Measurements from ENCODE around the gene SPOCD1.

SPOCD1 gene

DNA sequence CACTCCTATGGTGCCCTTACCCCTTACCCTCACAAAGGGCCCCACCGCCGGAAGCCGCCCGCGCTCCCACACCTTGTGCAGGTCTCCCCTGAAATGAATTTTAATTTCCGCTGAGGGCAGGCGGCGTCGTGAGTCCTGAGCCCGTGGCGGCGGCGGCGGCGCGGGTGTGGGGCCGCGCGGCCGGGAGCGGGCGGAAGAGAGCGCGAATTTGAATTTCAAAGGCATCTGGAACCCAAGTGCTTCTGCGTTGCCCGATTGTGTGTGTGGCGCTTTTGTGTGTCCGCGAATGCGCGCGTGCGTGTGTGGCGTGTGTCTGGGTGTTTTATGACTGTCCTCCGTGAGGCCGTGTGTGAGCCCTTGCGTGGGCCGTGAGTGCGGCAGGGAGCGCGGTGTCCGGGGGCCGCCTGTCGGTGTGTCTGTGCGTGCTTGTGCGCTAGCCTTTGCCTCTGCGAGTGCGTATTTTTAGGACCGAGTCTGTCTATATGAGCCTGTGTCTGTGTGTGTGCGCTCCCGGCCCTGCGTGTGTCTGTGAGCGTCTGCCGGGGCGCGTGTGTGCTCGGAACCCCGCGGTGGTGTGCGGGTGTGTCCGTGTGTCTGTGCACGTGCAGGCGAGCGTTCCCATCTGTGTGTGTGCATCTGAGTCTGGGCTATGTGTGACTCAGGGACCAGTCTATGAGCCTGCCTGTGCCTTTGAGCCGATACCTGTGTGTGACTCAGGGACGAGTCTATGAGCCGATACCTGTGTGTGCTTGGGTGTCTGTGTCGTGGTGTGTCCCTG is 43.7 kb downstream of the SPOCD1 start:
- DNase-seq (ENCODE audit: low read depth), result peak; percentile 27

DNA sequence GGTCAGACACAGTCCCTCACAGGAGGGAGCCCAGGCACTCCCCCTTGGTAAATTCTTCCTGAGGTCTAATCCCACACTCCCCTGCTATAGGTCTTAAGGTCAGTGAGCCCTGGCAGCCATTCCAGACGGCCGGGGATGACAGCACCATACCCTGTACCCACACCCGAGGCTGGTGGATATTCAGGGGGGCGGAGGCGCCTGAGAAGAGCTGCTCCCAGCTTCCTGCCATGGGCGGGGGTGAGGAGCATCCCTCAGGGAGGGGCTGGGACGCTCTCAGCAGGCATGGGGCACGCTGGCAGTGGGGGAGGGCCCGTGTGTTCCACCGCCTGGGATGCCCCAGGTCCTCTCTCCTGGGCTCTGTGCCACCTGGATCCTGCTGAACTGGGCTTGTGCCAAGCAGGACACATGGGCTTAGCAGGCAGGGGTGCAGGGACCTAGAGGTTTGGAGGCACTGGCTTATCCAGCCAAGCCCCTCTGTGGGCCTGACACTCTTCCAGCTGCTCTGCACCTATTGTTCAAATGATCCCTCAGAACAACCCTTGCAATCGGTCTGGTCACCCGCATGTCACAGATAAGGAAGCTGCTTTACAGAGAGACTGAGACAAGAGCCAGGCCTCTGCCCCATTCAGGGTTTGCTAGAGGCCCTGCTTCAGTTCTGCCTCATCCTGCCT is 46.0 kb downstream of the SPOCD1 start:
- no peak for DNase-seq (ENCODE audit: low read depth)

DNA sequence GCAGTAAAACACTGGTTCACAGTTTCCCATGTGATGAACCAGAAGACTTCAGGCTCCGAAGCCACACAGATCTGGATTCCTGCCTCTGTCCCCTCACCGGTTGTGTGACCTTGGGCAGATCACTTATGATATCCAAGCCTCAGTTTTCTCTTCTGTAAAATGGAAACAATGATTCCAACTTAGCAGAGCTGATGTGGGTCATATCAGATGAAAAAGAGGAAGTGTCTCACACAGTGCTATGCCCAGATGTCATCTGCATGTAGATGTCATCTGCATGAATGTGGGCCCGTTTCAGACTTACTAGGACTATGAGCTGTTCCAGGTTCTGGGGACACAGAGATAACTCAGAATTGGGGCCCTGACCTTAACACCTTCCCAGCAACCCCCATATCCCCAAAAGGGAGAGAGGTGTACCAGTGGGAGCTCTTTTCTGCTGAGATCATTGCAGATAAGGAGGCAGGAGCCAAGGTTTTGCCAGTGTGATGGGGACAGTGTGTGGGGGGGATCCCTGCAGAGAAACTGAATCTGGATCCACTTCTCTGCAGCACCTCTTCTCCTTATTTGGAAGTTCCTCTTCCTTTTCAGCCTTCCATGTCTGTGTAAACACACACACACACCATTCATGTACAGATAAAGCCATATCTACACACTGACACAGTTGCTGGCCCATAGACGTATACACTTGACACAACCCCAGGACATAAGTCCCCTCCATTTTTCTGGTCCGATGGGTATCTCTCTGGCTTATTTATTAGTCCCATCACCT is 46.7 kb downstream of the SPOCD1 start:
- no peak for DNase-seq (ENCODE audit: low read depth)

DNA sequence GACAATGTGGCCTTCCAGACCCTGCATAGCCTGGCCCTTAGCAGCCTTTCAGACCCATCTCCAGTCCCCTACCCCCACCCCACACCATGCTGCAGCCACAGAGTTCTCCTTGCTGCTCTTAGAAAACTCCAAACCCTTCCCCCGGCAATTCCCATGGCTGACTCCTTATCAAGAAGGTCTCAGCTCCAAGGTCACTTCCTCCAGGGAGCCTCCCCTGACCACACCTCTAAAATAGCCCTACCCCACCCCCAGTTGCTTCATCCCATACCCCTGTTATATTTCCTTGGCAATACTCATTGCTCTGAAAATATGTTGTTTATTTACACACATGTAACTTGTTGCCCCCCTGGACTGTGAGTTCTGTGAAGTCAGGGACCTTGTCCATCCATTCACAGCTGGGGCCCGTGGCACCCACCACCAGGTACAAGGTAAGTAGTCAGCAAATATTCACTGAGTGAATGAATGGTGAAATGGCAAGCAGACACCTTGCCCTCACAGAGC is 47.4 kb downstream of the SPOCD1 start:
- DNase-seq (ENCODE audit: low read depth), result no peak

DNA sequence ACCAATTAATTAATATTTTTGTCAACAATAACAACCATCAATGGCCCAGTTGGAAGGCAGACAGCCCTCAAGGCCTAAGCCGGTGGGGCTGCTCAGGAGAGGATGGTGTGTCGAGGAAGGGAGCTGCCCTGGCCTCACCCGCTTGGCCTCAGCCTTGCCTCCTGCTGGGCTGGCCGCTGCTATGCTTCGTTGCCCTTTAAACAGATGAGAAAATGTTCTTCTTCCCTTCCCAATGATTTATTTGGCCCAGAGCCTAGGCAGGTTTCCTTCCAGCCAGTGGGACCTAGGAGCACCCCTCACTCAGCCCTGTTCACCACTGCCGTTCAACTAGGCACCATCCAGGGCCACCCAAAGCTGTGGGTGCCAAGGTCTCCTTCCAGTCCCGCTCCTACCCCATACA is 48.6 kb downstream of the SPOCD1 start:
- DNase-seq (ENCODE audit: low read depth), result no peak

DNA sequence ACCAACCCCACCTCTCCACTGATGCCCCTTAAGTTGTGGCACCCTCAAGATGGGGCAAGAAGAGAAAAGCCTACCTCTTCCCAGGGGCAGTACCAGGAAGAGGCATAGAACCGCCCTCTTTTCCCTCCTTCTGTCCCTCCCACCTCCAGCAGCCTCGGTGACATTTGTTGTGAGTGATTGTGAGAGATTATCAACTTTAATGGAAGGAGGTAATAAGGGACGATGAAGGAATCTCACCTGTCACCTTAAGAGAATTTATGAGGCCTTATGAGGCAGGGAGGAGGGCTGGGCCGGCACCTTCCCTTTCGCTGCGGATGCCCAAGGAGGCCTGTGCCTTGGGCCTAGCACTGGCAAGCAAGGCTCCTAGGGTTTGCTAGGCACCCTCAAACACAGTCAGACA is 50.3 kb downstream of the SPOCD1 start:
- DNase-seq (ENCODE audit: low read depth), result no peak

DNA sequence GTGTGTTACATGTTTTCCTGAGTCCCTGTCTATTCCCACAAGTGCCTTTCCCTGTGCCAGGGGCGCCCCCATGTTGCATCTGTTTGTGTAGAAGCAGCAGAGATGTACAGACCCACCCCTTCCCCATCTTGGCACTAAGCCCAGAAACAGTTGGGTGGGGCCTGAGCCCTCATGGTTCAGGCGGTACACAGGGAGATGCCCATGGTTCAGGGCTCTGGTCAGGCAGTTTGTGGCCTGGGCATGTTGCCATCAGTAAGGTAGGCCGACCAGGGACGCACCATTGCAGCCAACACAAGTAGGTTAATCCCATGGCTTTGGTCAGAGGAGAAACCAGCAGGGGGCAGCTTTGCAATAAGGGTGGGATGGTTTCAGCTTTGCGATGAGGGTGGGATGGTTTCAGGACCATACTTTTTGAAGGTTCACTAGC is 50.8 kb downstream of the SPOCD1 start:
- no peak for DNase-seq (ENCODE audit: low read depth)

DNA sequence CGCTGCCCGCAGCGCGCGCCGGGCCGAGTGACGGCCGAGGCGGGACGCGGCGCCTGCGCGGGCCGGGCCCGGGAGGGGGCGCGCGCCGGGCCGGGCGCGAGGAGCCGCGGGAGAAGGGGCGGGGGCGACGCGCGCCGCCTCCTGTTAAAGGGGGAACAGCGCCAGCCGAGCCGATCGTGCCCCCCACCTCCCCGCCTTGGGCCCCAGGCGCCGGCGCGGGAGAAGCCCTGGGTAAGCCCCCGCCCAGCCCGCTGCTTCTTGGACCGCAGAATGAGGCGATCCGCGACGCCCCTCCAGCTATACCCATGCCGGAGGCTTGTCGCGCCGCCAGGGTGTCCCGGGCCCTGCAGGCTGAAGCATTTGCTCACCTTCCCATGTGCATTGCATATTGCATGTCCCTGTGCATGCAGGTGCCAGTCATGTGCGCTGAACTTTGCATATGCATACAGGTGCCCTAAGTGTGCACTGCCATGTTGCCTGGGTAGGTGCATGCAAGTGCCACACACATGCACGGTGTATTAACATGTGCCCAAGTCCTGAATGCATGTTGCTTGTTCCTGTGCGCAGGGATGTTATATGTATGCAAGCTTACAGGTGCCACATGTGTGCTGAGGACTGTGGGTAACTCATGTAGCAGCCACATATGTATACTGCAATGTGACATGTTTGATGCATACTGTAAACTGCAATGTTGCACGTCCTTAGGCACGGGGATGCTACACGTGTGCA is 51.3 kb downstream of the SPOCD1 start, which contains the start of gene ADGRB2:
Gene ADGRB2, minus strand, starts transcription at position 29 of the 729 bp plus-strand sequence. CDS start 7,119 bp downstream, outside the sequence.
- DNase-seq (ENCODE audit: low read depth), result no peak

DNA sequence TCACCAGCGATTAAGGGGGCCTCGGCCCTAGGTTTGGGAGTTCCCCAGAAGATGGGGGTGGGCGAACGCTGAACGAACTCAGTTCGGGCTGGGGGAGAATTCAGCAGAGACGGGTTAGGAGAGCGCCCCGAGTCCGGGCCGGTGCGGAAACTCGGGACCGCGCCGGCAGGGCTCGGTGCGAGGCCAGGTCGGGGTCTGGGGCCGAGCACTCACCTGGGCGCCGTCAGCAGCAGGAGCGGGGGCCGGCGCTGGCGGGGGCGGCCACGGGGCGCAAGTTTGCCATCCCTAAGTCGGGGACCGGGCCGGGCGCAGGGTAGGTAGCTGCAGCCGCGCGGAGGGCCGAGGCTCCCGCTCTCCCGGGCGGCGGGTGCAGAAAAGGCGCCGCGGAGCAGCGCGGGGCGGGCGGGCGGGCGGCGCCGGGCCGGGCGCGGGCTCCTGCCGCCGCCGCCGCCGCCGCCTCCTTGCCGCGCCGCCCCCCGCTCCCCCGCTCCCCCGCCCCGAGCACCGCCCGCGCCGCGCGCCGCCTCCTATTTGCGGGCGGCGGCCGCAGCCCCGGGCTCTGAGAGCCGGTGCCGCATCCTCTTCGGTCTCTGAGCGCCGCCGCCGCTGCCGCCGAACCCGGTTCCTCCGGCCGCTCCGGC is 52.0 kb downstream of the SPOCD1 start:
- no peak for DNase-seq (ENCODE audit: low read depth)

DNA sequence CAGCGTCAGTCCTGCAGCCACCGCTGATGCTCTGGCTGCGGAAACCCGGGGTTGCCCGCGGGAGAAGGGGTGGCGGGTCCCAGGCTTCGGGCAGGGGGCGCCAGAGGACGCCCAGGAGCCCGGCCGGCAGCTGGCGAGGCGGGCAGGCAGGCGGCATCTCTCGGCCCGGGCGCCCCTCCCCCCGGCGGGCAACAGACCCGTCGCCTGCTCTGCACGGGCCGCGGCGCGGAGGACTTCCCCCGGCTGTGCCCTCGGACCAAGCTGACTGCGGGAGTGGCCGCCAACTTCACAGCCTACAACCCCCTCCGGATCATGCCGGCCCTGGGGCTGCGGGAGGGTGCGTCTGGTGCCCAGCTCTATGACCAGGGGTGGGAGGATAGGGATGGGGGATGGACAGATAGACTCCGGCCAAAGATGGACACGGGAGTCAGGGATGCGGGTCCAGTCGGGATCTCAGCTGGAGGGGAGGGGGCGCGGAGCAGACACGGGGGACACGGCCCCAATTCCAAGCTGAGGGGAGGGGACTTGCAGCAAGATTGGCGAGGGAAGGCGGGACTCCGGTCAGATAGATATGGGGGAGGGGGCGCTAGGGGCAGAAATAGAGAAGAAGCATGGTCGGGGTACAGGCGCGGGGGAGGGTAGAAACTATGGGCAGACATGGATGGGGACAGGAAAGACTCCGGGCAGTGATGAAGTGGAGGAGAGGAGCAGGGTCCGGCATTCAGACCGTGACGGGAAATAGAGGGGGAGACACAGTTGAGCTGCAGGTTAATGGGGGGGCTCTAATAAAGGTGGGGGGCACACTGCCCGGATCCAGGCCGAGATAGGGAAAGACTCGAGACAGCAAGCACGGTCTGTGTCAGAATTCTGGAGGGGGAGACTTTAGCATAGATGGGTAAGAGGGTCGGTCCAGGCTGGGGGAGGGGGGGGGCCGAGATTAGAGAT is 52.8 kb downstream of the SPOCD1 start:
- peak; percentile 45 for DNase-seq (ENCODE audit: low read depth)

DNA sequence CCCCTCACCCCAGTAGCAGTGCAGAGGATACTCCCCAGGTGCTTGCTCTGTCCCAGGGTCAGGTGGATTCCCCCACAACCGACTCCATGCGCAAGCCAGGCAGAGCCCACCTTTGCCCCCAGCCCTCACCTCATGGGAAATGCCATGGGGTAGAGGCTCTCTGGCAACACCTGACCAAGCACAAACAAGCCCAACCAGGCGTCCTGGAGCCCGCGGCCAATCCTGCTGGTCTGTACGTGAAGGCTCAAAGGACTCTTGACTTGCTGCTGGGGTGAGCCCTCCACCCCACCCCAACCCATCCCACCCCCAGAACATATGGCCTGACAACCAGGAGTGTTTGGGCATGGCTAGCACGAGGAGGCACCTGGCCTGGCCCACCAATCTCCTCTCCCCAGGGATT is 53.5 kb downstream of the SPOCD1 start:
- DNase-seq (ENCODE audit: low read depth), result no peak

DNA sequence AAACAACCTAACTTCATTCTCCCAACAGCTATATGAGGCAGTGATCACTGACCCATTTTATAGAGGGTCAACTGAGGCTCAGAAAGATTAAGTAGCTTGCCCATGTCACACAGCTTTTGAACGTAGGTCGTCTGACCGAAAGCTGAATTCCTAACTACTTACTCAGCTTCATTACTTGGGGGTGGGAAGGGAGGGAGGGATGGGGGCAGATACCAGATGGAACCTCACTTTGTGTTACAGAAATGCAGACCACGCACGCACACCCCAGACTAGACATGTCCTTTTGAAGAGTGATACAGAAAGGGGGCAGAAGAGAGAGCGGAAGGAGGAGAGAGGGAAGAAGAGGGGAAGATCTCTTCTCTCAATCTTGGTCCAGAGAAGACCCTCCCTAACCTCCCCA is 53.9 kb downstream of the SPOCD1 start:
- no peak for DNase-seq (ENCODE audit: low read depth)

DNA sequence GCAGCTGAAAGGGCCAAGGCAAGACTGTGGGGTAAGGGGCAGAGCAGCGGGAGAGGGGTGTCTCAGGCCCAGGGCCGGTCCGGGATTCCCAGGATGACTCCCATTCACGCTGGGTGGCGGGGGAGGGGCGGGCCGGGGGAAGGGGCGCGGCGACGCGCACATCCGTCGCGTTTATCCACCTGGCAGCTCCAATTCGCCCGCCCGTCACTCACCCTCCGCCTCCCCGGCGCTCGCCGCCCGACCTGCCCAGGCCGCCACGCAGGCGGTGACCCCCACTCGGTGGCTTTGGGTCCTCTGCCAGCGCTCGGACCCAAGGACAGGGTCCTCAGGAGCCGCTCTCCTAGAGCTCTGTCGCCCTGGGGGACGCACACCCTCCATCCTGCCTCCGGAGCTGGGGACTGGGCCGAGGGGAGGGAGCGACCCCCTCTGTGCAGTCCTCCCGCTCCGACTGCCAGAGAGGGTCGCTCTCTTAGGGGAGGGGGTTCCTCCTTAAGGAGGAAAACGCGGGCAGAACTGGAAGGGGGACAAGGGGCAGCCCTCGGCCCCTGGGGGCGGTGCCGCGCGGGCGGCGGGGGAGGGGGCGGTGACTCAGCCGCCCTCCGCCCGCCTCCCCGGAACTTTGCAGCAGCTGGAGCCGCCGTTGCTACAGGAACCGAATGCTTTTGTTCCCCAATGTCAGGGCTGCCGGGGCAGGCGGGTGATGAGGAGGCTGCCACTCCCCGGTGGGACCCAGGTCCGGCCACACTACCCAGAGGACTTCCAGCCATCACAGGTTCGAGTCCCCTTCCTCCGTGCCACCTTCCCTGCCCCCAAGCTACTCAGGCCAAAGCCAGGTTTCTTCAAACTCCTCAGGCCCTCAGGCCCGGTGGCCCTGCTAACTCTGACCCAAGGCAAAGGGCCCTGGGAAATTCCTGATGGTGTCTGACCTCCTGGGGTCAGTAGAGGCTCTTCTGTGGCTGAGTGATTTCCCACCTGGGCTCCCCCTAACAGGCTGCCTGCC is 55.1 kb downstream of the SPOCD1 start:
- peak; percentile 54 for DNase-seq (ENCODE audit: low read depth)

DNA sequence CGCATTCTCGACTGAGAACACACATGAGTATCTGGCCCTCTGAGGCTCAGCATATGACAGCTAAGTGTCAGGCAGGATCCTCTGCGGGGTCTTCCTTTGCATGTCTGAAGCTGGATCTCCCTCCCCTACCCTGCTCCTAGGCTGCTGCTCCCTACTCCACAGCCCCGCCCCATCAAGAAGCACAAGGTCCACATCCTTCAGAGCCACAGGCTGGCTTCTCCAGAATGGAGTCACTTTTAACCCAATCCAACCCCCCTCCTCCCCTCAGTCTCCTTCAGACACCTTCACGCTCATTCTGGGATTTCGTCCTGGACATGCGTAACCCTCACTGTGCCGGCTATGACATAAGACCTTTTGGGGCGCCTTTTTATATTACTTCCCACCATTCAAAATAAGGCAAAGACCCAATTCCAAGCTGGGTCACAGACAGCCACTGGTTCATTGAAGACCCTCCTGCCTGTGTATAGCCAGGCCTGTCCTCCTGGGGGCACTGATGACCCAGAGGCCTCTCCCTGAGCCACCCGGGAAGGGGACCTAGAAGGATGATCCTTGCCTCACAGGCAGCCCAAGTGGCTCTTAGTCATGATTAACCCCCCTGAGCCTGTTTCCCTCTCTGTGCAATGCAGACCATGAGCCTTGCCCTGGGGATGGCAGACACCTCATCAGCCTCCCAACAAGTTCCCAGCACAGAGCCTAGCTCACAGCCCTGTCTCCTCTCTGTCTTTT is 56.4 kb downstream of the SPOCD1 start:
- DNase-seq (ENCODE audit: low read depth), result no peak

DNA sequence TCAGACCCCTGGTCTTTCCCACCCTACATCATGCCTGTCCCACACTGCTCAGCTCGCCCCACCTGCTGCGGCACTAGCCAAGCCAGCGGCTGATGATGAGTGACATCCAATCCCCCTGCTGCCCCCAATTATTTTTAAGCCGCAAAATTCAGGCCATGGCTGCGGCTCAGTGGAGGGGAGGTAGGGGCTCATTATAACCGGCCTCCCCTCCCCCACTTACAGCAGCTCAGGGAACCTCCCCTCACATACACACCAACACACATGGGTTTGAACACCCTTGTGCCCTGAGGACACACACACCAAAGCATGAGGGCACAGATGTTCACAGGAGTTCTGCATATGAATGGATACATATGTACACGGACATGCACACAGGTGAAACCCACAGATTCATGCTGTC is 57.0 kb downstream of the SPOCD1 start:
- no peak for DNase-seq (ENCODE audit: low read depth)

DNA sequence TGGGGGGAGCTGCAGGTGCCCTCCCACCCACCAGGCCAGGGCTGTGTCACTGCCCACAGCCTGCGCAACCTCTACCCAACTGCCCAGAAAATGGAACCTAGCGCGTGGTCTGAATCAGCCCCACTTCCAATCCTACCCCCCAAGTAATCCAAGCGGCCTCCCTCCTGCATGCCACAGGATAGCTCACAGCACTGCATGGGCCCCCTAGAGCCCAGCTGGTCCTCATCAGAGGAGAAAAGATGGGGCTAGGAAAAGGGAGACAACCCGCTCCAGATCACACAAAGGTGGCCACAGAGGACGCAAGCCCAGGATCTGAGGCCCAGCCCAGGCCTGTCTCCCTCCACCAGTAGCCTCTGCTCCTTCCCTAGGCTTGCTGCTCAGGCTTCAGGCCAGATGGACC is 57.8 kb downstream of the SPOCD1 start:
- DNase-seq (ENCODE audit: low read depth), result no peak

DNA sequence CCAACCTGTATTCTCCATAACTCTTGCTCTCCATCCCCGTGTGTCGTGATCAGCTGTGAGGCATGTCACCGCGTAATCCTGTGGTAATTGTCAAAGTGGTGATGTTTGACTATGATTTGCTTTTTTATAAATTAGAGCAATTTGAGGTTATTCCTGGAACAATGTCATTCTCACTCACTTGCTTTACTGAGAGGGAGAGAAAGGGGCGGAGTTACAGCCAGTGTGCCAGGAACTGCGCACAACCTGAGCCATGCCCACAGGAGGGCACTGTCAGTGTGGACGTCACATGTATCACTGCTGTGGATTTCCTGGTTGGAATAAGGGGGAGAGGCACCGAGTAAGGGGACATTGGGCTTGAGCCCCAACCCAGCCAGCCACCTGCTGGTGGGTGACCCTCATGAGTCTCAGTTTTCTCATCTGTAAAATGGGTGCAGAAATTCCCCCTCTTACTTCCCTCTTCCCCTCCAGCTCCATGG is 58.6 kb downstream of the SPOCD1 start:
- no peak for DNase-seq (ENCODE audit: low read depth)

DNA sequence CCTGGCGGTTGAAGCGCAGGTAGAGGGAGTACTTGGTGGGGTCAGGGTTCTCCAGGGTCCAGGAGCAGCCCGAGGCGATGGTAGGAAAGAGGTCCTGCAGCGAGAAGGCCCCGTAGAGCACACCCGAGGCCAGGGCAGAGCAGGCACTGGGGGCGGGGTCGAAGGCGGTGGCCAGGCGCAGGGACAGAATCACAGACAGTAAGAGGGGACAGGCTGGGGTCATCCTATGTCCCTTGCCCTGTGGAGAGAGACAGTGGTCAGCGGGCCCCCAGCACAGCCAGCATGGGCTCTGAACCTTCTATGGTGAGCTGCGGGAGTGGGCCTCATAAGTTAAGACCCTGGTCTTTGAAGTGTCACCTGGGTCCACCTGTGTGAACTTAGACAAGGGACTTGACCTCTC is 59.2 kb downstream of the SPOCD1 start:
- DNase-seq (ENCODE audit: low read depth), result no peak
